ENCODE measurements around the gene HLA-DOA.

The HLA-DOA gene

DNA sequence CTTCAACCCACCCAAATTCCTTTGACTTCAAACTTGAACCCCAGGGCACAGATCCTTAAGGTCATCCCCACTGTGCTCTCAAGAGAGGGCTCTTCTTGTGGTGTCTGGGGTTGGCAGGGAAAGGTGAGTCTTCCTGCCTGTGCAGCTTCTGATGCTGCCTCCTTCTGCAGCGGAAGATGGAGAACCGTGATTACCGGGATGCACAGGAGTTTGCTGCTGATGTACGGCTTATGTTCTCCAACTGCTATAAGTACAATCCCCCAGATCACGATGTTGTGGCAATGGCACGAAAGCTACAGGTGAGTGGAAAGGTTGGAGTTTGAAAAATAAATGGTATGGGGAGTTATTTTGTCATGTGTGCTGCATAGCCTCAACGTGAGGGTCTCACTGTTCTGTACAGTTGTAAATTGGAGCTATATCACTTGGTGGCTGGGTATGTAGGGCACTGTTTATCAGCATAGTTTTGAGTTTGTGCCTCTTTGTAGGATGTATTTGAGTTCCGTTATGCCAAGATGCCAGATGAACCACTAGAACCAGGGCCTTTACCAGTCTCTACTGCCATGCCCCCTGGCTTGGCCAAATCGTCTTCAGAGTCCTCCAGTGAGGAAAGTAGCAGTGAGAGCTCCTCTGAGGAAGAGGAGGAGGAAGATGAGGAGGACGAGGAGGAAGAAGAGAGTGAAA lies 32.0 kb downstream of the HLA-DOA start:
- no peak for DNase-seq

DNA sequence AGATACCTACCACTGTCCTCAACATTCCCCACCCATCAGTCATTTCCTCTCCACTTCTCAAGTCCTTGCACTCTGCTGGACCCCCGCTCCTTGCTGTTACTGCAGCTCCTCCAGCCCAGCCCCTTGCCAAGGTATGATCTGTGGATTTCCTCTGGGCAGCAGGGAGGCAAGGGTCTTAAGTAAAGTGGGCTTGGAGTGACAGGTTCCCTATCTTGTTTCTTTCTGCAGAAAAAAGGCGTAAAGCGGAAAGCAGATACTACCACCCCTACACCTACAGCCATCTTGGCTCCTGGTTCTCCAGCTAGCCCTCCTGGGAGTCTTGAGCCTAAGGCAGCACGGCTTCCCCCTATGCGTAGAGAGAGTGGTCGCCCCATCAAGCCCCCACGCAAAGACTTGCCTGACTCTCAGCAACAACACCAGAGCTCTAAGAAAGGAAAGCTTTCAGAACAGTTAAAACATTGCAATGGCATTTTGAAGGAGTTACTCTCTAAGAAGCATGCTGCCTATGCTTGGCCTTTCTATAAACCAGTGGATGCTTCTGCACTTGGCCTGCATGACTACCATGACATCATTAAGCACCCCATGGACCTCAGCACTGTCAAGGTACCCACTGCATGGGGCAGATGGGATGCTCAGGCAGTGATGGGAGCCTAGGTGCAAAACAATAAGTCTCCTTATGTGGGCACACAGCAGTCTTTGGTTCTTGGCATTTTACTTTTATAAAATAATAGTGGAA lies 32.9 kb downstream of the HLA-DOA start:
- DNase-seq: no peak

DNA sequence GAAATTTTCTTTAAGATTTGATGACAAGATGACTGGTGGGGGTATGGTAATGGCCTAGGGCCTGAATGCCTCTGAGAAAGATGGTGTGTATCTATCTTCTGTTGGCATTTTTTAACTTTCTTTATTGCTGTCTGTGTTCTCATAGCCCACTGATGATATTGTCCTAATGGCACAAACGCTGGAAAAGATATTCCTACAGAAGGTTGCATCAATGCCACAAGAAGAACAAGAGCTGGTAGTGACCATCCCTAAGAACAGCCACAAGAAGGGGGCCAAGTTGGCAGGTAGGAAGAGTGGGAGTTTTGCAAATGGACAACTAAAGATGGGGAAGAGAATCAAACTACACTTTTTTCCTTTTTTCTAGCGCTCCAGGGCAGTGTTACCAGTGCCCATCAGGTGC lies 33.5 kb downstream of the HLA-DOA start:
- DNase-seq: no peak

DNA sequence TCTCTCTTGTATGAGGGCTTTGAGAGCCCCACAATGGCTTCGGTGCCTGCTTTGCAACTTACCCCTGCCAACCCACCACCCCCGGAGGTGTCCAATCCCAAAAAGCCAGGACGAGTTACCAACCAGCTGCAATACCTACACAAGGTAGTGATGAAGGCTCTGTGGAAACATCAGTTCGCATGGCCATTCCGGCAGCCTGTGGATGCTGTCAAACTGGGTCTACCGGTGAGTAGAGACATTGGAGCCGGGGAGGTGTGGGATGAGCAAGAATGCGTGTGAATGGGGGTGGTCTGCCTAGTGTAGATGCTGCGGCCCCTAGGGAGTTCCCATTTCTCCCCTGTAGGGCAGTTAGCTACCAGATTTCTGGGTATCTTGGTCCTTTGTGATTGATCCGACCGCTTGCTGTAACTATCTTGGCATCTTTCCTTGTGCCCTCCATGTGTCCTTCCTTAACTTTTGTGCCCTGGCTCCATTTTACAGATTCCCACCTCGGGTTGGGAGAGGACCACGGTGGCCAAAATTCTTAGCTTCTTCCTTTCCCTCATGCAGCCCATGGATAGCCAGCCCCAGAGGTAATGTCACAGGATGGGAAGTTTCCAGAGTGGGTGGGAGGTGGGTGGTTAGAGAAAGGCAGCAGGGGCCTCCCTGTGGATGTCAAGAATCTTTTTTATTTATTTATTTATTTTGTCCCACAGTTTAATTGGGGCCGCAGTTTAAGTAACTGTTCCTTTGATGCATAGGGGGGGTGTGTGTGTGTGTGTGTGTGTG lies 34.7 kb downstream of the HLA-DOA start:
- DNase-seq: no peak

DNA sequence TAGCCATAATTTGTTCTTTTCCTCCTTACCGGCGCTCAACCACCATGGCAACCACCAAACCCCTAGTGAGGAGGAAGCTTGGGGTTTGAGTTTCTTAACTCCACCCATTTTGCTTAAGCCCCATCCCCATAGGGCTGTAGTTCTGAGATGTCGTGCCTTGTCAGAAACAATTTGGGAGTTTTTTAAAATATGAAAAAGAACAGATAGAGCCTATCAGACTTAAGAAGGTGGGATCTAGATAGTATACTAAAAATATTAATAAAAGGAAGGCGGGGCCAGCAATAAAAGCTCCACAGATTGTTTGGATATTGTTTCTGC lies 35.4 kb downstream of the HLA-DOA start:
- DNase-seq: peak; percentile 79

DNA sequence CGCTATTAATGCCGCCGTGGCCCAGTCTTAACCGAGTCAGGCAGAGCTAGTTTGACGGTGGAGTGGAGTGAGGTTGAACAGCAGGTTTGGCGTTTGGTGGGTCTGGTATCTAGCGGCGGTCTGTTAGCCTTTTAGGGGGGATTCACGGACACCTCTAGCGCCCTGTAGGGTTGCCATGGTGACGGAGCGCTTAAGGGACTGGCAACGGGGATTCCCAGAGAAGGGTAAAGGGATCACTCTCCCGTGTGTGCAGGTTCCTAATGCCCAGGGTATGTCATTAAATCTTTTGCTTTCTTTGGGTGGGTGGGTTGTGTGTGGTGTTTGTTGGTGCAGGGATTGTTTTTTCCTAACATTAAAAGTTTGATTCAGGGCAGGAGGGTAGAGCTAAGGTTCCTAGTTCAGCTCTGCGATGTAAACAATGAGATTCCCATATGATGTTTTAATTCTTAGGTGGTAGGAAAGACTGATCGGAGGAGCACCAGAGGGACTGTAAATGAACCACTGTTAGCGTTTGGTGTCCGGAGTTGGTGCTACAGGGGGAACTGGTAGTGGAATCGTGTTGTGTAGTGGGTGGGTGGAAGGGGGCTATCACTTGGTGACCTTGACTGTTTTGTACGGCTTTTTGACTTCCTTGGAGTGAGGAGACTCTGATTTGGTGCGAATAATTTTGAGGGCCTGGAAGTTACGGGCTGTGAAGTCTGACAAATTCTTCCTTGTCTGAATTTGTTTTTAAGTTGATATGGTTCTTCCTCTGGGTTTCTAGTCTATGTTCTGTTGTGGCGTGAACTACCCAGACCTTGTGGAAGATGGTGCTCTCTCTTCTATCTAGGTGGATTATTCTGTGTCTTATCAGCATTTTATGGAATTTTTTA lies 36.0 kb downstream of the HLA-DOA start:
- DNase-seq: peak; percentile 75

DNA sequence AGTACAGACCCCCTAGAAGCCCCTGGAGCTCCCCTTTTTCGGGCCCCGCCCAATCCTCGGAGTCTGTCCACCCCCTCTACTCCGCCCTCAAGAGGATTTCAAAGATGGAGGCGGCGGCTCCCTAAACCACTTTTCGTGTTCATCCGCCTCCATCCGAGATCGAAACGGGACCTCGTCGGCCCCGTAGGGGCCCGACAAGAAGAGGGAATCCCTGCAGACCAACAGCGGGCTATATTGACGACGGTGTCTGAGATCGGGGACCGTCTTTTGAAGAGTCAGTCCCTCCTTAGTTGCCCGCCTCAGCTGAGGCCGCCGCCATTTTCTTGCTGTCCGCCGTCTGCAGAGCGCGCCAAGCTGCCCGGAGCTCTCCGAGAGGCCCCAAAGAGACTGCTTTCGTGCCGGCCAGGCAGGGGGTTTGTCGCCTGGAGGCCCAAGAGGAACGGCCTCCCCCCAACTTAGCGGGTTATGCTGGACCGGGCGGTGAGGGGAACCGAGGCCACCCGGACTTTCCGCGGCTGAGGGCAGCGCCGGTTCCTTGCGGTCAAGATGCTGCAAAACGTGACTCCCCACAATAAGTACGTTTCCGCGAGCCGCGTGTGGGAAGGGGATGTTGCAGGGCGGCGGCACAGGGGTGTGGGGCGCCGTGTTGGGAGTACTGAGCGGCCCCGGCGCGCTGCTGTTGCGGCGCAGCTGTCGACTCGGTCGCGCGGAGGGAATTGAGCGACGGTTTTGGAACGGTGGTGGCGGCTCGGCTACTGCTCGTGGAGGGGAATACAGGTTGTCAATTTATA lies 36.8 kb downstream of the HLA-DOA start:
- peak; percentile 57 for DNase-seq

DNA sequence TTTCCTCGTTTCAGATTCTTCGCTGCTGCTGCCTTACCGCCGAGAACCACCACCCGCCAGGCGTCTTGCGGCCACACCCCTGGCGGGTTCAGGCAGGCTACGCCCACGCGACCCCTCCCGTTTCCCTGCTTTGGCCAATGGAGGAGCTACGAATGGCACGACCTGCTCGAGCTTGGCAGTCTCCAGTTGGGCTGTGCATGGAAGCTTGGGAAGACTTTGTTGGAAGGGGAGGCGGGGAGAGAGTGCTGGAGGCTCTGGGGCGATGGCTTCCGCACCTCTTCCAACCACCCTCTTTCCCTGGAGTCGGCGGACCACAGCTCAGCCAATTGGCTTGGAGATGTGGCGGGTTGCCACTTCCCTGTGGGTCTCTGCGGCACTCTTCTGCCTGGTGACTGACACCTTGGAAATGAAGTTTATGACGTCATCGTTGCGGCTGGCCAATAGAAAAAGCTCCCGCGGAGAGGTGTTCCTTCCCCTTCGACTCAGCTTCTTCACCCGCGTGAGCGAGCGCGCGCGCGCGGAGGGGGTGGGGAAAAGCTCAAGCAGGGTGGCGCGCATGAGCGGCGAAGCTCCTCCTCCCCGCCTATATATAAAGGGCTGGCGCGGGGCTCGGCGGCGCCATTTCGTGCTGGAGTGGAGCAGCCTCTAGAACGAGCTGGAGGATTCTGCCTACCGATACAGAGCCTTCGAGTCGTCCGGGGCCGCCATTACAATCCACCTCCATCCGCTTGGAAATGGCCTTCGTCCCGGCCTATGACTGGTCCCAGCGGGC lies 37.6 kb downstream of the HLA-DOA start:
- peak; percentile 99 for DNase-seq

DNA sequence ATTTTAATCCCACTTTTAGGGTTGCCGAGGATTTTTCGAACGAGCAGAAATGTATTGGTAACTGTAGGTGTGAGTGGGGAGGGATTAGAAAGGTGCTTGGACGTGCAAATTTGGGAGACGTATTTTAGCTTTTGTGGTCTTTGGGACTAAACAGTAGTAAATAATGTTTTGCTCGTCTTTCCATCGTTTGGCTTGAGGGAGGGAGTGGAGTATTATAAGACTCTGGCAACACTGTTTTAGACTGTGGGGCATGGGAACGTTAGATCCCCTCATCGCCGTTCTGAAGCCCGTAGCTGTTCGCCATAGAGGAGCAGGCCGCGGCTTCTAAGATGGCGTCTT lies 38.2 kb downstream of the HLA-DOA start:
- no peak for DNase-seq

DNA sequence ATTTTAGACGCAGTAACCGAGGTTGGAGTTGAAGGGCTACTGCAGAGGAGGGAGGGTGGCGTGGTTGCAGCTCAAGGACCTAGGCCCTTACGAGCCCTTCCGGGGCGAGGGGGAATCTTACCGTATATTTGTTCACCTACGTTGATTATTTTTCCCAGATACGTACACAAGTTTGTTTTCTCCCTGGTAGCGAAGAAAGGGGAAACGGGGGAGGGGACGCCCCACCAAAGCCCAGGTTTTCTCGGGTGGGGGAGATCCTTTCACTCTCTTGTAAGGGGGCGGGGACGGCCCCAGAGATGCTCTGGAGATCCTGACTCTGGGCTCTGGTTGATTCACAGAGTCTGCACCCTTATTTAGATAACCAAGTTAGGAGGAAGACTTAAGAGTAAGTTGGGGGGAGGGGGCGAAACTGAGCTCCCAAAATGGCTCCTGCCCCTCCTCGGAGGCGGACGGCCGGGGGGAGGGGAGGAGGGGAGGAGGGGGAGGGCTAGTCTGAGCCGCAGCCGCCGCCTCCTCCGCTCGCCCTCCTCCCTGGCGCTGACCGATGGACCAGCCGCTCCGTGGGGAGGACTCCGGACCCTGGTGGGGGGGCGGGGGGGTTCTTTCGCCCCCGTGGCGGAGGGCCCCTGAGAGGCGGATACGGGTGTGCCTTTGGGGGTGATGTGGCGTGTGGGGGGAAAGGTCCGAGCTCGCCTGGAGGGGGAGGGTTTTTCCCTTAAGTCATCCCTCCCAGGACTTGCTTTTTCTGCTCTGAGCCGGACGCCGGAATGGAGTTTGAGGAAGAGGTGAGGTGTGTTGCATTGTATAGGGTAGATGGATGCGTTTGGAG lies 38.8 kb downstream of the HLA-DOA start:
- DNase-seq: peak; percentile 93

DNA sequence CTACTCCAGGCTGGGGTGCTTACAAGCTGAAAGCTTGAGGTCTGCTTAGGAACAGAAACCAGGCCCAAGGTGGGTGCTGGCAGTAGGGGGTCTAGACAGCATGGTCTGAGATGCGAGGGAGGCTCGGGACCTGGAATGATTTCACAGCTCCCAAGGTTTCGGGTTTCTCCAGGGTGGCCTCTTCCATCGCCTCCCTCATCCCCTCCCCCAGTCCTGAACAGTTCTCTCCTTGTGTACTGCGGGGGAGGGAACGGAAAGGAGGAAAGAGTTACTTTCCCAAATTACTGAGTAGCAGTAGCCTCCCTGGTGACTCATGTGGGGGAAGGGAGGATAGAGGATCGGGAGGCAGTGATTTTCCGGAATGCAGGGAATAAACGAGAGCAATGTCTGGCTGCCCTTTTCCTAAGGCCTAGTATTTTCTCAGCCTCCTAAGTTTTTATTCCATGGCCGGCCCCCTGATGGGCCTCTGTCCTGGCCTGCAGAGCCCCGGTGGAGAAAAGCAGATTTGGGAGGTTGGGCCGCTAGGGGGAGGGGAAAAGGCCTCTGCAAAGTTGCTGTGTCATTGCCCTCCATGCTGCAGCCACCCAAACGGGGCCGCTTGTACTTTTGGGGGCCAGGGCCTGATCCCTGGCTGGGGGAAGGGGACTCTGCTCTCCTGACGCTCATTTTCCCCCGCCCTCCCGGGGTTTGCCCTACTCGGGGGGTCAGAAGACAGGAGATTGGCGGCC lies 39.5 kb downstream of the HLA-DOA start:
- peak; percentile 95 for DNase-seq

DNA sequence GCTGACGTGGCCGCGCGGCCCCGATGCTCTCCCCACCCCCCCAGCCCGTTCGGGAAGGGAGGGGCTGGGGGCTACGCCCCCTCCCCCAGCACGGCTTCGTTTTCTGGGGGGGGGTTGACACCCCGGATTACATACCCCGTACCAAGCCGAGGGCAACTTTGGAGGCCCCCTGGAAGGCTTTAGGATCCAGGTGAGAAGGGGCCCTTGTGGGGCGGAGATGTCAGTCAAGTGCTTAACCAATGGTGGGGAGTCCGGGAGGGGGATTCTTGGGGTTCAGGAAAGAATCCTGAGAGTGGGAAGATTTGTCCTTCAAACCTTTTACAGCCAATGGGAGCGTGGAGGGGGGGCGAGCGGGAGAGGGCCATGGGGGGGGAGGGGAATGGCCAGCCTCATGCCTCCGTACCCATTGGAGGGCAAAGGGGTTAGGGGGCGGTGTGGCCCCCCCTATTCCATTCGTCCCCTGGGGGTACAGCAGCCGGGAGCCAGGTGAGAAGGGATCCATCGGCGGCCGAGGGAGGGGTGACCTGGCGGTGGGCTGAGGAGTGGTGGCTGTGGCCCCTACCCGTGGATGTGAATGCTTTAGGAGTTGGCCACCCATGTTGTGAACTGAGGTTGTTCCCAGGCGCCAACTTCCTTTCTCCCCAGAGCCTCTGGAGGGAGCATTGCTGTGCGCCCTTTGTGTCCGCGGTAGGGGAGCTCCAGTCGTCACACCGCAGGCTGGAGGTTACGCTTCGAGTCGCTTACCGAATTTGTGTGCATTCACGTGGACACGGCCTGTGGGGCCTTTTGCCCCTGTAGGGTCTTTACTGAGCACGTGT lies 40.3 kb downstream of the HLA-DOA start:
- peak; percentile 93 for DNase-seq

DNA sequence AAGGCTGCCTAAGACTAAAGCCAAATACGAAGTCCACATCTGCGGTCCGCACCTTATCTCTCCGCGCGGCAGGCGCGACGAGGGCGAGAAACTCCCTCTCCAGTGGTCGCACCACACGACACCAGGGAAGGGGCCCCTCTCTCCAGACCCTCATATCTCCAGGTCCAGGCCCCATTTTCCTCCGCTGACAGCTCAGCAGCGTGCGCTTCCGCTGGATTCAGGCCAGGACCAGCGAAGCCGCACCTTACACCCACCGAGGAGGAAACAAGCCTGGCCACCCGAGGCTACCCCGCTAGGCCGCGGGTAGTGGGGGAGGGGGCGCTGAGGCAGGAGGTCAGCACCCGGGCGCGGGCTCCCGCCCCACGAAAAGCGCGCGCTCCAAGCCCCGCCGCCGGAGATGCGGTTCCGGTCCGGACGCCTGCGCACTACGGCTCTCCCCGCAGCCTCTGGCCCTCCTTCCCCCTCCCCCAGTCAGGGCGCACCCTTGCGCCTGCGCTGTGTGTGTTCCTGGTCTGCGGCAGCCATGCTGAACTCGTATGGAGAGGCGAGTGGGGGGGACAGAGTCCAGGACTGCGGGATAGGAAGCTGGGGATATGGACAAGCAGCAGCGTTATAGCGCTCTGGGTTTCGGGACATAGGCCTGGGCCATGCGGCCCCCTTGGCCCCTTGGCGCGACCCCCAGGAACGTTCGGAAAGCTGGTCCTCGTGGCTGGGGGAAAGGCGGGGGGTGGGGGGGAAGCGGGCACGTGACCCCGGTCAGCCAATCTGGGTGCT lies 41.1 kb downstream of the HLA-DOA start, which contains the start of gene BRD2:
Gene BRD2 (plus strand): TSS at position 502 of the 774 bp plus-strand sequence. CDS start 4,305 bp downstream, outside the sequence.
- peak; percentile 98 for DNase-seq

DNA sequence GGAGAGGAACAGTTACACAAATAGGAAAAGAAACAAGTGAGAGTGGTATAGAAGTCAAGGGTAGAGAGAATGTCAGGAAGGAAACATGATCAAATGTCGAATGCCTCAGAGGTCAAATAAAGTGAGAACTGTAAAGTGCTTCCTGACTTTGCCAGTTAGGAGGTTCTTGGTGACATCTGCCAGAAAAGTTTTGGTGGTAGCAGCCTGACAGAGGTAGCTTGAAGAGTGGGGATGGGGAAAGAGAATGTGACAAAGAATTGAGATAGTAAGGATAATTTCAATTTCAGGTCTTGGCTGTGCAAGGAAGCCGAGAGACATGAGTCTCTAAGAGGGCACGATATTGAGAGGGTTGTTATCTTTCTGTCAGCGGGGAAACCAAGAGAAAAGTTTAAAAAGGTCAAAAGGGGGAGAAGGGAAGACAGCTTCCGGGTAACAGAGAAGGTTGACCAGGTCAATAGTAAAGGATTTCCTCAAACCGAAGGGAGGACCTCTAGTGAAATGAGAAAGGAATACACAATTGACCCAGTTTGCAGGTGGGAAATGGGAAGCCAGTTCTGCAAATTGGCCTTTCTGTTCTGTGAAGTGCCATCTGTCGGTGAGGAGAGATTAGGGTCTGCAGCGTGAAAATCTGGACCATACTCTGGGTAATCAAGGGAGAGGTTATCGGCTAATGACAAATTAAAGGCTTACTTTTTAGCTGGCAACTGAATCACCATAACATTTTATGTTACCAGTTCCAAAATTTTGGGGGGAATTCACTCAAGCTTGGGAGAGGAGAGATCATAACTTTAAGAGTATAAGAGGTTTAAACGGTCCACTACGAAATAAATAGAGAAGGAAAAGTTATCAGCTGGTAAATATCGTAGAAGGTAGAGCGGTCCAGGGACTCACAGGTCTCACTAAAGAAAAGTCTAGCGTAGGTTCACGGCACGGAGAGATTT lies 42.0 kb downstream of the HLA-DOA start:
- DNase-seq: peak; percentile 84

DNA sequence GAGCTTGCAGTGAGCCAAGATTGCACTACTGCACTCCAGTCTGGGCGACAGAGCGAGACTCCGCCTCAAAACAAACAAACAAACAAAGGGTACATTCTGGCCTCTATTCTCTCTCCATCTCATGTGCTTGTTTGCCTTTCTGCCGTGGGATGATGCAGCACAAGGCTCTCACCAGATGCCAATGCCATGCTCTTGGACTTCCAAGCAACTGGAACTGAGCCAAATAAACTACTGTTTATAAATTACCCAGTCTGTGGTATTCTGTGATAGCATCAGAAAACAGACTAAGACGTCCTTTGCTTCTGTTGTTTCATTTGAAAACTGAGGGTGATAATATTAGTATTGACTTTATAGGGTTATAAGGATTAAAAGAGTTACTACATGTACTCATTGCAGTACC lies 44.6 kb downstream of the HLA-DOA start:
- DNase-seq: no peak

DNA sequence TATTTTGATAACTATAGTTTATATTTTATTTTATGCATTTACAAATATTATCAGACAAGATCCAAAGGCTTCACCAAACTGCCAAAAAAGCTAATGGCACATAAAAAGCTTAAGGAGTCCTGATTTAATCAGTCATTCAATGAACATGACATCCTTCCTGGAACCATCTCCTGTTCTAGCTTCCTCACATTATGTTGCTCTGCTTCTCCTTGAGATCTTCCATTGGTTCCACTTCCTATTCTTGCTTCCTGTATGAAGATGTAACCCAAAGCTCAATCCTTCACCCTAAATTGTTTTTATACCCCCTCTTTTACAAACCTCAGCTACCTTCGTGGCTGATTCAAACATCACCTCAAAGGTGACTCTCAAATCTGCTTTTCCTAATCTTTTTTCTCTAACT lies 45.5 kb downstream of the HLA-DOA start:
- no peak for DNase-seq
